HG03571 (cell line): Measurements from ENCODE around the gene BACH2.

Experiments
- ATAC-seq: cut with Tn5 transposase; IDR thresholded peaks from one replicate; pipeline ENCODE4 v1.9.1; 2021; ENCODE audit not compliant: unreplicated experiment

Gene BACH2

DNA sequence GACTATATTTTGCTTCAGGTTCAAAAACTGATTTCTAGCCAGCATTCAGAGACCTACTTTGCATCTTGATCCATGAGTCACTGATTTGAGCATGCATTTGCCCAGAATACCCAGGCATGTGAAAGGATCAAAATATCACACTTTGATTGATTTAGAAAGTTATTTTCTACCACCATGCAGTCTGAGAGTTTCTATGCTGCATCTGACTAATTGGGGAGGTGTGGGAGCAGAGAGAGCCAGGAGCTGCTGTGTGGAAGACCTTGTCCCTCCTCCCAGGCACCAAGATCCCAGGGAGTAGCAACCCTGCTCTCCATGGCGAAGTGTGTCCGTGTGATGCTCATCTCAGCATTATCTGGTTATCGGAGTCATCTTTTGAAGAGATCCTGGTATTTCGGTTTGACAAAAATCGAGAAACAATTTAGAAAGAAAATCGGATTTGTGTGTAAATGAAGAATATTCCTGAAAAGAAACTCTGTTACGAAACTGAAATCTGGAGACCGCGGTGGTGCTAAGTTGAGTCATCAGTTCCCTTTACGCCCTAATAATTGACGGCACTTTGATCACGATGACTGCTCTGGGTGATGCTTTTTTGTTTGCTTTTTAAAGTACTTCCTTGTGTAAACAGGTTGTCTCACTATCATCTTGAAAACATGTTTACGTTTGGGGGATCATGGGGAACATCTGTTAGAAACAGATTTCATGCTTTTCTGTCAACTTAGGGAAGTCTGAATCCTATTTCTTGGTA is 193.4 kb downstream of the BACH2 start:
- peak; percentile 65 for ATAC-seq

GRCh38 chr6:90101403-90101802 is 195.2 kb downstream of the BACH2 start:
- ATAC-seq, result no peak

- ATAC-seq, result no peak
Observed at GRCh38 chr6:90100059-90100665, 196.5 kb downstream of the BACH2 start.

DNA sequence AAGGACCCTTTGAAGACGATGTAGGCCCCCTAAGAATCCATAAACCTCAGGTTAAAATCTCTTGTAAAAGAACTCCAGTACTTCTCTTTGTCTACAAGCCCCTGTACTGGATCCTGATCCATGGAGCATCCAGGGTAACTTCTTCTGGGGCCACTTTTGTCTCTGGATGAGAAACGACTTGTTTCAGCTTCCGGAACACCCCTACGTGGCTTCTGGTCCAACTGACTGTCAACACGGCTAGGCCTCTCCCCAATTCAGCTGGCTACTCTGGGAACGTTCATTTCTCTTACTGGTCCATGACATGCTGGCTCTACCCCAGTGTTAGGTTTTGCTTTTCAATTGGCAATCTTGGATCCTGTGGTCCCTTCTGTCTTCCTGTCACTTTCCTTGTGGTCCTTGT is 198.0 kb downstream of the BACH2 start:
- no peak for ATAC-seq

DNA sequence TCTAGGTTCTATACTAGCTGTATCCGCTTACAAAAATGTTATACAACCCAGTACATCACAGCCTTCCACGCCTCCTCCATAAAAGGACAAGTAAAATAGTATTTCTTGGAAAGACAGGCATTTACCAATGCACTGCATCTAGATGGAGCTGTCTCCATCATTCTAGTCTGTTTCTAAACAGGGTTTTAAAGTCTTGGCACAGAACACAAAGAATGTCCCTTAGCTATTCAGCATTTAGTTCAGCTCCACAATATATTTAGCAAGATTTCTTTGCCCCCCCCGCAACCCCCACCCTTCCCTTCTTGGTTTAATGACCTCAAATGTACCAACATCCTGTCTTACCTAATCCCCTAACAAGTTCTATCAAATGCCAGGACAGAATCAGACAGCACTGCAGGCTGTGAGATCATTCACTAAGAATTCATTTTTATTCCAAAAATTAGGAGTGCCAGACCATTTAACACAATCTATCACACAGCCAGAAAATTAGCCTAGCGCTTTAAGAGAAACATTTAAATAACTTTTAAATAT is 198.6 kb downstream of the BACH2 start:
- ATAC-seq, result no peak

GRCh38 chr6:90097356-90097755 is 199.3 kb downstream of the BACH2 start:
- ATAC-seq, result no peak

GRCh38 chr6:90096818-90097217 is 199.8 kb downstream of the BACH2 start:
- no peak for ATAC-seq

GRCh38 chr6:90095788-90096187 is 200.9 kb downstream of the BACH2 start:
- no peak for ATAC-seq

GRCh38 chr6:90095145-90095544 is 201.5 kb downstream of the BACH2 start:
- ATAC-seq, result no peak

DNA sequence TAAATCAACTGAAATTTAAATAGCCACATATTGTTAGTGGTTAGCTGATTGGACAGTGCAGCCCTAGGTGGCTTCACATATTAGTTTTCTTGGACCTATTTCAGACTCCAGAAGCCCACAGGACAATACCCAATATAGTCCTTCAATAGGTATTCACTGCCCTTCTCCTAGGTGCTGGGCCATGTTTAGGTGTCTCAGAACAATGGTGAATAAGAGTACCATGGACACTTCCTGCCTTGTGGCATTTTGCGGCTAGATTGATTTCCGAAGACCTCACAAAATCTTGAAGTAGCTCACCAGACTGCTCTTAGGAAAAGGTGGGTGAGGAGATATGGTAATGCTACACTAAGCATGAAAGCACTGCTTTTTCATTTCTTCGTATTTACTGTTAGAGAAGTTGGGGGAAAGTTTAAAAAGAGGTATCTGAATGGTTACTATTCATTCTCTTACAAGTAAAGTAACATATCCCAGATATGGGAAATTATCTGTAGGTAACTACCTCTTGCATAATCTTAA is 203.0 kb downstream of the BACH2 start:
- no peak for ATAC-seq

- ATAC-seq, result no peak
Observed at GRCh38 chr6:90090866-90091265, 205.8 kb downstream of the BACH2 start.

DNA sequence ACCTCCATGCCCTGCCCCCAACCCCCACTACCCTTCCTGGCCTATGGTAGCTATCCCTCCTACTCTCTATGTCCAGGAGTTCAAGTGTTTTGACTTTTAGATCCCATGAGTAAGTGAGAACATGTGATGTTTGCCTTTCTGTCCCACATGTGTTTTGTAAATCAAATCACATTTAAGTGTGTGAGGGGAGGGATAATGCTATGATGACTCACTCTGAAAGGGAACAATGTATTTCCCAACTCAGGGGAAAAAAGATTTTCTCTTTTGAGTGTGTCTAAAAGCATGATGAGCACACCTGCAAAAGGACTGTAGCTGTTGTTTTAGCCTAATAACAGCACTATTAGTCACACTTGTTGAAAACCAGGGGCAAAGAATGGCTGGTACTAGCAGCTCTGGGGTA is 208.6 kb downstream of the BACH2 start:
- ATAC-seq, result no peak

GRCh38 chr6:90087106-90087833 is 209.4 kb downstream of the BACH2 start:
- ATAC-seq, result no peak

DNA sequence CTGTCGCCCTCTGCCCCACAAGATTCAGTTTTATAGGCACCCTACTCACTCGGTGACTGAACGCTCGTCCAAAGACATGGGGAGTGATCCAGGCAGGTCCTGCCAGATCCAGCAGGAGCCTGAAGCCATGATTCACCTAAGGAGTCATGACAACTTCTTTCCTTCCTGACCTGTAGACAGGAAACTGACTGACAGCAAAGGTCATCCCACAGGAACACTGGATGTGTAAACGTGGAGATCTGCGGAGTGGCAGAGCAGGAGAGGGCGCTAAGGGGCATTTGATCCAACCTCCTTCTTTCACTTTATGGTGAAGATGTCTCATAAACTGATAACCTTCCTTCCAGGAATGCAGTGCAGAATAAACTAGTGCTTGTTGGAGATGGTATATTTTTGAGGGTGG is 210.1 kb downstream of the BACH2 start:
- no peak for ATAC-seq

DNA sequence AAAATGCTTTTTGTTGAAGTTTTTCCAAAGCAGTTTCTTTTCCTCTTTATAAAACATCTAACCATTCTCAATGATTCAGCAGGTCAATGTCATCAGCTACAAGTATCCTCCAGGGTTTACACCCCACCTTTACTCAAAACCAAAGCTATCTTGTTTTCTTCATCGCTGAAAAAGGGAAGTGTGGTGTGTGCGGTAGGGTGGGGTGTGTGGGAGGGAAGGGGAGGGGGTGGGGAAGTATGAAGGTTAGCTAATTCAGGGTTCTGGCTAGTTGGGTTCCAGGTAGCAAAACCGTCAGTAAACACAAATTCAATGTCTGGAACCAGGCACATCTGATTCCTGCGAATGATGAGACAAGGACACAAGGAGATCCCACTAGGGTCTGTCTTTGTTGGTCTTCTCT is 212.8 kb downstream of the BACH2 start:
- ATAC-seq, result peak; percentile 55

- ATAC-seq, result no peak
Observed at GRCh38 chr6:90082847-90083246, 213.8 kb downstream of the BACH2 start.

DNA sequence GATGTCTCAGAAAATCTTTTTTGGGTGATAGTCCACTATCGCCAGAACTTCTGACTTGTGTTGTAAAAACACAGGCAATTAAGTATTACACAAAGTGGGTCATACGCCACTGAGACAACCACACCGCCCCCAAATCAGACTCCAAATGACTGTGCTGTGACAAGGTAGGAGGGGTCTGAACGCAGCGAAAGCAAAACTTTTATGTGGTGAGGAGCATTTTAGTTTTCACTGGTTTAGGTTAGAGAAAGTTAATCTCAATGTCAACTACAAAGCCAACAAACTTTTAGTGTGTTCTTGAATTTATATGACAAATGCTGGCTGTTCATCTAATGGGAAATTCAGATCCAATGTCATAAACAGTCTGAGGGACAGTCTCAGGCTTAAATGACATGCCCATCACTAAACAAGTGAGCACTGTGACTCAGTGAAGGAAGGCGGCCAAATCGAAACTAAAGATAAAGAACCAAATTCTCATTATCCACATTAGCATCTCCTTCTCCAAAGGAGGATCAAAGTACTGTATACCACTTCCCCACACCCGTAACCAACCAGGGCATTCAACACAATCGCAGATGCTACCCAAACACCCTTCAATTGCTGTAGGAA is 215.7 kb downstream of the BACH2 start:
- peak; percentile 72 for ATAC-seq

DNA sequence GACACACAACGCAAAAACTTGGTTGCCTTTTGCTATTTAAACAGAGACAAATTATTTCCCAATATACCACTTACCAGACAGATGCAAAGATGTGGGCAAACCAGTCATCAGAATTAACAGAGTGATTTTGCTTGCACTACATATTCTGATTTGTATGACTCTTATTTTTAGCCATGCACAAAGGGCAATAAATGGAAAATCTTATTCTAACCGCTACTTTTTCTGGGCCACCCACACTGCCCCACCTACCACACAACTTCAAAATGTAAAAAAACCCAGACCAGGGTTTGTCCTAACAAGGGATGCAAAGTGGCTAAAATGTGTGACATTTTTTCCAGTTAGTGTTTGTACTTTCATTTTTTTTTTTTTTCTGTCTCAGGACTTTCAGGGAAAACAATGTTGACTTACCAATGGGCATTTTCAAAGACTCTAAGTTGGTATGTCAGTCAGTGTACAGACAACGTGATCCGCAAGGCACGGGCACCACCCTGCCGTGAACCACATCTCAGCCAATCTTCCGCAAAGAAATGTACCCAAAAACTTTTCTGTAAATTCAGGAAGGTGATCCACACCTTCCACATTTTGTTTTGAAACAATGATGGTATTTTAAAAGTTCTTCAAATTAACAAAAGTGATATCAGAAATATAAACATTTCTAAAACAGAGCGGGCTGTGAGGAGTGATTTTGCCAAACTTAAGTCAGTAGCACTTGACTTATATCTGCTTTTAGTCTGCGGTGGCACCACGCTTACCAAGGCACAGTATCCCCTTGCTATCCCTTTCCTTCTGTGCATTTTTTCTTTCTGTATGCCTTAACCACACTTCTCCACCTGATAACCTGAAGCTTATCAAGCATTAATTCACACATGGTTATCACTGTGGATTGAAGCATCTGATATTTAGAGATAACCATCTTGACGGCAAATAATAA is 216.8 kb downstream of the BACH2 start:
- no peak for ATAC-seq

GRCh38 chr6:90078513-90079289 is 217.9 kb downstream of the BACH2 start:
- ATAC-seq, result no peak
